OCI-LY7 (cell line): Measurements from ENCODE around the gene CARNS1. TPM values are rescaled to one million over a fixed set of nuclear protein-coding genes. Genes with fewer than 3 reads are reported as not detected.

Source experiments
- BruUV-seq: library from RNA; stranded (reverse); fragments of 400-500 nt; replicated peaks from 2 replicates; lab custom pipeline; 2021; lab: Mats Ljungman, UMichigan
- CTCF ChIA-PET: fragments of 300-600 bp; sonication (Branson Sonifier 250); formaldehyde crosslinking; loops from one replicate; lab custom pipeline; 2022; ENCODE audit warnings: antibody characterized with exemption; ENCODE audit not compliant: unreplicated experiment; lab: Charles Lee
- POLR2A ChIA-PET: fragments of 300-600 bp; sonication (Branson Sonifier 250); formaldehyde crosslinking; loops from one replicate; lab custom pipeline; 2022; ENCODE audit warnings: antibody characterized with exemption; lab: Charles Lee
- DNase-seq: peaks from one replicate; pipeline ENCODE4 v3.0.0-alpha.2; 2015; ENCODE audit warnings: low spot score
- H2AFZ ChIP-seq: fragments of 200-600 bp; sonication (generic), shearing (Covaris generic); 2 replicates; pipeline ENCODE4 v1.6.1; 2014; ENCODE audit warnings: mild to moderate bottlenecking, antibody characterized with exemption, low read length, moderate library complexity
- H3K27ac ChIP-seq: fragments of 200-600 bp; sonication (generic); 2 replicates; pipeline ENCODE4 v1.5.1; 2014; ENCODE audit warnings: mixed run types, low read depth, mild to moderate bottlenecking, moderate library complexity, low read length, inconsistent platforms; ENCODE audit not compliant: poor library complexity, severe bottlenecking
- H3K36me3 ChIP-seq: fragments of 200-600 bp; sonication (generic); 2 replicates; pipeline ENCODE4 v1.6.1; 2014; ENCODE audit warnings: mild to moderate bottlenecking, antibody characterized with exemption, low read length, moderate library complexity, mixed read lengths; ENCODE audit not compliant: insufficient read depth
- H3K4me1 ChIP-seq: fragments of 200-600 bp; sonication (generic); 2 replicates; pipeline ENCODE4 v1.5.1; 2014; ENCODE audit warnings: mild to moderate bottlenecking, low read length; ENCODE audit not compliant: insufficient read depth, poor library complexity, severe bottlenecking
- H3K4me2 ChIP-seq: fragments of 200-600 bp; sonication (generic); 2 replicates; pipeline ENCODE4 v1.6.1; 2014; ENCODE audit warnings: mild to moderate bottlenecking, low read length
- H3K4me3 ChIP-seq: fragments of 200-600 bp; sonication (generic); 2 replicates; pipeline ENCODE4 v1.5.1; 2014; ENCODE audit warnings: mild to moderate bottlenecking, low read depth, low read length; ENCODE audit not compliant: poor library complexity, severe bottlenecking
- H3K79me2 ChIP-seq: fragments of 200-600 bp; sonication (generic); 2 replicates; pipeline ENCODE4 v1.6.1; 2016; ENCODE audit warnings: low read depth, mild to moderate bottlenecking, low read length, moderate library complexity, mixed read lengths; ENCODE audit not compliant: insufficient read depth
- H3K9me2 ChIP-seq: fragments of 200-600 bp; sonication (generic); 2 replicates; pipeline ENCODE4 v1.6.1; 2016; ENCODE audit warnings: mild to moderate bottlenecking, low read length, mixed read lengths; ENCODE audit not compliant: insufficient read depth
- H3K9me3 ChIP-seq: fragments of 200-600 bp; sonication (generic); 2 replicates; pipeline ENCODE4 v1.6.1; 2014; ENCODE audit warnings: mild to moderate bottlenecking, mixed run types, low read length, mixed read lengths
- H4K20me1 ChIP-seq: fragments of 200-600 bp; sonication (generic); 2 replicates; pipeline ENCODE4 v1.6.1; 2014; ENCODE audit warnings: mild to moderate bottlenecking, antibody characterized with exemption, low read length, moderate library complexity, mixed read lengths; ENCODE audit not compliant: insufficient read depth
- EZH2phosphoT487 ChIP-seq: fragments of 200-600 bp; sonication (generic); IDR thresholded peaks from 2 replicates; pipeline ENCODE4 v1.6.1; 2018; ENCODE audit warnings: low read depth, borderline replicate concordance, mild to moderate bottlenecking, mixed run types, antibody characterized with exemption, low read length, moderate library complexity, mixed read lengths
- intact Hi-C: fragments of 100-400 bp; cut with micrococcal nuclease; formaldehyde crosslinking; loops from one replicate; pipeline ENCODE4 v1.10.0; 2022; ENCODE audit not compliant: unreplicated experiment
- total RNA-seq, 2 experiments: library from RNA; depleted of rRNA in 1 of 2; stranded (reverse); fragments of >200 nt in 1 of 2; shearing (Covaris generic) in 1 of 2; gene quantifications; 2 replicates each; pipeline ENCODE4 v1.2.3, GENCODE V29; 2014 to 2022
- TF ChIP-seq, protein P1 (sequence below): fragments of 200-600 bp; sonication (generic); conservative IDR thresholded peaks from 2 replicates; pipeline ENCODE4 v1.5.1; 2014; ENCODE audit warnings: mild to moderate bottlenecking, antibody characterized with exemption, low read length, moderate library complexity, mixed read lengths

Gene CARNS1
- total RNA-seq, 2 experiments from 2014 or later, result 0.06 to 0.21 TPM

DNA sequence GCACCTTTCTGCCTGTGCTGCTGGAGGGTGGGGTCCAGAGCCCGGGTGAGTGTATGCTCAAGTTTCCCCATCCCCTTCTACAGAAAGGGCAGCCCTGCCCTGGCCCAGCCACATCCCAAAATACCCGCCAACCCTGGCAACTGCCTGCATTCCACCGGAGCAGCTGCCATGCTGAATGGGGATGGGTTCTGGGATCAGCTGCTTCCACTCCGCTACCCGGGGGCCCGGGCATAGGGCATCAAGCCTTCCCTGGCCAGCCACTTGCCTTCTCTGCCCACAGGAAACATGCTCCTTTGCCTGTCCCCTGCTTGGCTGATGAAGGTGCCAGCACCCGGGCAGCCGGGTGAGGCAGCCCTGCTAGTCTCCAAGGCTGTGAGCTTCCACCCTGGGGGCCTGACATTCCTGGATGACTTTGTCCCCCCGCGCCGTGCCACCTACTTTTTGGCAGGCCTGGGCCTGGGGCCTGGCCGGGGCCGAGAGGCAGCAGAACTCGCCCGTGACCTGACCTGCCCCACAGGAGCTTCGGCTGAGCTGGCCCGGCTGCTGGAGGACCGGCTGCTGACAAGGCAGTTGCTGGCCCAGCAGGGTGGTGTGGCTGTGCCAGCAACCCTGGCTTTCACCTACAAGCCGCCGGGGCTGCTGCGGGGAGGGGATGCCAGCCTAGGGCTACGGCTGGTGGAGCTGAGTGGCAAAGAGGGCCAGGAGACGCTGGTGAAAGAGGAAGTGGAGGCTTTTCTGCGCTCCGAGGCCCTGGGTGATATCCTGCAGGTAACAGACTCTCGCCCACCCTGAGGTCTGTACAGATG, 3.2 kb downstream of the CARNS1 start:
- no peak for DNase-seq
- BruUV-seq, result no TSS peak
- Histone ChIP-seq H3K79me2 (no peaks in the 10 kb centered on the region), H3K4me3 (peak overlapping the region; percentile 31), H3K9me3 (no peaks in the 10 kb centered on the region), H3K27ac (no peak overlapping the region), H3K36me3 (no peaks in the 10 kb centered on the region), H3K4me1 (peaks cover 50% of the 10 kb centered on the region), H3K4me2 (peak overlapping the region; percentile 79), H3K9me2 (no peaks in the 10 kb centered on the region), H4K20me1 (no peaks in the 10 kb centered on the region), H2AFZ (peak overlapping the region; percentile 6; the same call in 1 of the 2 replicates)
- TF ChIP-seq, protein P1, sequence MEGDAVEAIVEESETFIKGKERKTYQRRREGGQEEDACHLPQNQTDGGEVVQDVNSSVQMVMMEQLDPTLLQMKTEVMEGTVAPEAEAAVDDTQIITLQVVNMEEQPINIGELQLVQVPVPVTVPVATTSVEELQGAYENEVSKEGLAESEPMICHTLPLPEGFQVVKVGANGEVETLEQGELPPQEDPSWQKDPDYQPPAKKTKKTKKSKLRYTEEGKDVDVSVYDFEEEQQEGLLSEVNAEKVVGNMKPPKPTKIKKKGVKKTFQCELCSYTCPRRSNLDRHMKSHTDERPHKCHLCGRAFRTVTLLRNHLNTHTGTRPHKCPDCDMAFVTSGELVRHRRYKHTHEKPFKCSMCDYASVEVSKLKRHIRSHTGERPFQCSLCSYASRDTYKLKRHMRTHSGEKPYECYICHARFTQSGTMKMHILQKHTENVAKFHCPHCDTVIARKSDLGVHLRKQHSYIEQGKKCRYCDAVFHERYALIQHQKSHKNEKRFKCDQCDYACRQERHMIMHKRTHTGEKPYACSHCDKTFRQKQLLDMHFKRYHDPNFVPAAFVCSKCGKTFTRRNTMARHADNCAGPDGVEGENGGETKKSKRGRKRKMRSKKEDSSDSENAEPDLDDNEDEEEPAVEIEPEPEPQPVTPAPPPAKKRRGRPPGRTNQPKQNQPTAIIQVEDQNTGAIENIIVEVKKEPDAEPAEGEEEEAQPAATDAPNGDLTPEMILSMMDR, result no peak
- TF ChIP-seq EZH2phosphoT487, result no peak
- POLR2A ChIA-PET, result interaction anchor here (0.6 to 2.2 kb wide), 4 partner anchors 10 to 63 kb away, joined by 3 to 9 read pairs (median 6); partner anchors contain the start of gene PTPRCAP
- CTCF ChIA-PET, result no interaction called here
- intact Hi-C loops, result no loop called here

DNA sequence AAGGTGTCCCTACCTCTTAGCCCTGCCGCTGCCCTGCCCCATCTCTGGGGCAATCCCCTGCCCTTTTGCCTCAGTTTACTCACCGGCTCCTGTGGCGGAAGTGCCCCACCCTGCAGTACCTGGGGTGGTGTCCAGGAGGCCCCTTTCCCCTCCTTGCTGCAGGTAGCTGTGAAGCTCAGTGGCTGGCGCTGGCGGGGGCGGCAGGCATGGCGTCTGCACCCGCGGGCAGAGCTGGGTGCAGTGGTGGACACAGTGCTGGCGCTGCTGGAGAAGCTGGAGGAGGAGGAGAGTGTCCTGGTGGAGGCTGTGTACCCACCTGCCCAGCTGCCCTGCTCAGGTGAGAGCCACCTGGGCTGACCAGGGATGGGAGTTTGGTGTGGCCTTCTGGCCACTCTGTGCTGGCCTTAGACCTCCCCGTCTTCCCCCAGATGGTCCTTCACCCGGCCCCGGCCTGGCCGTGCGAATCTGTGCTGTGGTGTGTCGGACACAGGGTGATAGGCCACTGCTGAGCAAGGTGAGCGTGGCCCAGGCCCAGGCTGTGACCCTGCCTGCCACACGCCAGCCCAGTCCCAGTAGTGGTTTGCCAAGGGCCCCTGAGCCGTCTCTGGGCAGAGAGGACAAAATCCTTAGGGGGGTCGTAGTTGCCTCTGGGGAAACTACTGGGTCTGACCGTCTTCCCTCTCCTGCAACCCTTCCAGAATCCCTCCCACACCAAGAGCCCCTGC, 4.0 kb downstream of the CARNS1 start:
- Histone ChIP-seq H3K4me1 (peaks cover 50% of the 10 kb centered on the region), H3K36me3 (no peaks in the 10 kb centered on the region), H2AFZ (peak overlapping the region; percentile 6; the same call in 1 of the 2 replicates), H4K20me1 (no peaks in the 10 kb centered on the region), H3K9me3 (no peaks in the 10 kb centered on the region), H3K79me2 (no peaks in the 10 kb centered on the region), H3K9me2 (no peaks in the 10 kb centered on the region), H3K4me2 (peak overlapping the region; percentile 79), H3K4me3 (peak overlapping the region; percentile 31), H3K27ac (no peak overlapping the region)
- TF ChIP-seq, protein P1, result no peak
- TF ChIP-seq EZH2phosphoT487, result no peak
- ChIA-PET POLR2A (interaction anchor here (0.6 to 2.2 kb wide), 4 partner anchors 12 to 27 kb away, joined by 4 to 15 read pairs (median 8); partner anchors contain the start of genes PPP1CA, PTPRCAP and TBC1D10C), CTCF (interaction anchor here (0.6 kb wide), 1 partner anchor 211 kb away, joined by 3 read pairs; no protein-coding TSS in a partner anchor)
- TSS peak; percentile 62 for BruUV-seq
- intact Hi-C loops, result loop anchor here (5.0 kb wide), 1 partner anchor 88 kb away; the partner anchor contains the start of genes CDK2AP2 and PITPNM1
- DNase-seq, result no peak
